ENCODE results near the gene PACSIN1. TPM values are rescaled to one million over a fixed set of nuclear protein-coding genes. Genes with fewer than 3 reads are reported as not detected.

The PACSIN1 gene
- total RNA-seq, 4 donors from 2014 or later, result 0.11 to 0.40 TPM; not detected in 2

DNA sequence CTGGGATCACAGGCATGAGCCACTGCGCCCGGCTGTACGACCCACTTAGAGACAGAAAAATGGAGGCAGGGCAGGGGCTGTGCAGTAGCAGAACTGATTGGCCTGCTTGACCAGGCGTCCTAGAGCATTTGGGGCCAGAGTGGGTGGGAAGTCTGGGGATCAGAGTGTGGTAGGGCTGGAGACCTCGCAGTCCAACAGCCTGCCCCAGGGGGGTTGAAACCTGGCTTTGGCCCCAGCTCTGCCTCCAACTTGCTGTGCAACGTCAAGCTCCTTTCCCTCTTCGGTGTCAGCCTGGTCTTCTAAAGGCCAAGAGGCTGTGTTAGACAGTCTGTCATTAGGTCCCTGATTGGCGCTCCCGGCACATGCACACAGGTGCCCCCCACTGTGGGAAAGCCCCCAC lies 105.5 kb downstream of the PACSIN1 start:
- Histone ChIP-seq H3K27ac (no peak overlapping the region), H3K27me3 (peaks cover 19% of the 10 kb centered on the region), H3K4me3 (no peak overlapping the region), H3K36me3 (no peaks in the 10 kb centered on the region), H3K4me1 (no peaks in the 10 kb centered on the region), H3K9me3 (no peaks in the 10 kb centered on the region)
- DNase-seq (ENCODE audit: low spot score in 2 of 2), result no peak
- WGBS, result 64% methylated on average over 8 of the region's 9 CpGs
- TF ChIP-seq EP300 (IDR thresholded peaks at IDR 0.05) (no peak), POLR2AphosphoS5 (IDR thresholded peaks at IDR 0.05) (no peak), POLR2A (IDR thresholded peaks at IDR 0.05) (no peak)
- TF ChIP-seq, protein P1, sequence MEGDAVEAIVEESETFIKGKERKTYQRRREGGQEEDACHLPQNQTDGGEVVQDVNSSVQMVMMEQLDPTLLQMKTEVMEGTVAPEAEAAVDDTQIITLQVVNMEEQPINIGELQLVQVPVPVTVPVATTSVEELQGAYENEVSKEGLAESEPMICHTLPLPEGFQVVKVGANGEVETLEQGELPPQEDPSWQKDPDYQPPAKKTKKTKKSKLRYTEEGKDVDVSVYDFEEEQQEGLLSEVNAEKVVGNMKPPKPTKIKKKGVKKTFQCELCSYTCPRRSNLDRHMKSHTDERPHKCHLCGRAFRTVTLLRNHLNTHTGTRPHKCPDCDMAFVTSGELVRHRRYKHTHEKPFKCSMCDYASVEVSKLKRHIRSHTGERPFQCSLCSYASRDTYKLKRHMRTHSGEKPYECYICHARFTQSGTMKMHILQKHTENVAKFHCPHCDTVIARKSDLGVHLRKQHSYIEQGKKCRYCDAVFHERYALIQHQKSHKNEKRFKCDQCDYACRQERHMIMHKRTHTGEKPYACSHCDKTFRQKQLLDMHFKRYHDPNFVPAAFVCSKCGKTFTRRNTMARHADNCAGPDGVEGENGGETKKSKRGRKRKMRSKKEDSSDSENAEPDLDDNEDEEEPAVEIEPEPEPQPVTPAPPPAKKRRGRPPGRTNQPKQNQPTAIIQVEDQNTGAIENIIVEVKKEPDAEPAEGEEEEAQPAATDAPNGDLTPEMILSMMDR (IDR thresholded peaks at IDR 0.05), result no peak

GRCh38 chr6:34572021-34572420 lies 106.1 kb downstream of the PACSIN1 start:
- Histone ChIP-seq H3K4me3 (no peak overlapping the region), H3K27me3 (peaks cover 16% of the 10 kb centered on the region), H3K36me3 (no peaks in the 10 kb centered on the region), H3K9me3 (no peaks in the 10 kb centered on the region), H3K27ac (no peak overlapping the region), H3K4me1 (no peaks in the 10 kb centered on the region)
- TF ChIP-seq, protein P1 (IDR thresholded peaks at IDR 0.05), result no peak
- TF ChIP-seq POLR2A (IDR thresholded peaks at IDR 0.05), result no peak
- TF ChIP-seq POLR2AphosphoS5 (IDR thresholded peaks at IDR 0.05), result no peak
- TF ChIP-seq EP300 (IDR thresholded peaks at IDR 0.05), result no peak
- 93% methylated on average over 3 of the region's 16 CpGs for WGBS
- no peak for DNase-seq (ENCODE audit: low spot score in 2 of 2)

GRCh38 chr6:34572585-34572984 lies 106.7 kb downstream of the PACSIN1 start:
- 93% methylated on average over 6 of the region's 6 CpGs for WGBS
- TF ChIP-seq, protein P1 (IDR thresholded peaks at IDR 0.05), result no peak
- no peak for TF ChIP-seq EP300 (IDR thresholded peaks at IDR 0.05)
- TF ChIP-seq POLR2A (IDR thresholded peaks at IDR 0.05), result no peak
- no peak for TF ChIP-seq POLR2AphosphoS5 (IDR thresholded peaks at IDR 0.05)
- Histone ChIP-seq H3K4me3 (no peak overlapping the region), H3K9me3 (no peaks in the 10 kb centered on the region), H3K36me3 (no peaks in the 10 kb centered on the region), H3K4me1 (no peaks in the 10 kb centered on the region), H3K27ac (no peak overlapping the region), H3K27me3 (peaks cover 14% of the 10 kb centered on the region)
- DNase-seq (ENCODE audit: low spot score in 2 of 2), result no peak

GRCh38 chr6:34573567-34574183 lies 107.8 kb downstream of the PACSIN1 start:
- Histone ChIP-seq H3K27me3 (peaks cover 12% of the 10 kb centered on the region), H3K4me1 (no peaks in the 10 kb centered on the region), H3K27ac (no peak overlapping the region), H3K9me3 (no peaks in the 10 kb centered on the region), H3K36me3 (no peaks in the 10 kb centered on the region), H3K4me3 (no peak overlapping the region)
- WGBS, result 63% methylated on average over 4 of the region's 8 CpGs
- no peak for DNase-seq (ENCODE audit: low spot score in 2 of 2)
- TF ChIP-seq POLR2AphosphoS5 (IDR thresholded peaks at IDR 0.05), result no peak
- no peak for TF ChIP-seq POLR2A (IDR thresholded peaks at IDR 0.05)
- TF ChIP-seq, protein P1 (IDR thresholded peaks at IDR 0.05), result no peak
- TF ChIP-seq EP300 (IDR thresholded peaks at IDR 0.05), result no peak

DNA sequence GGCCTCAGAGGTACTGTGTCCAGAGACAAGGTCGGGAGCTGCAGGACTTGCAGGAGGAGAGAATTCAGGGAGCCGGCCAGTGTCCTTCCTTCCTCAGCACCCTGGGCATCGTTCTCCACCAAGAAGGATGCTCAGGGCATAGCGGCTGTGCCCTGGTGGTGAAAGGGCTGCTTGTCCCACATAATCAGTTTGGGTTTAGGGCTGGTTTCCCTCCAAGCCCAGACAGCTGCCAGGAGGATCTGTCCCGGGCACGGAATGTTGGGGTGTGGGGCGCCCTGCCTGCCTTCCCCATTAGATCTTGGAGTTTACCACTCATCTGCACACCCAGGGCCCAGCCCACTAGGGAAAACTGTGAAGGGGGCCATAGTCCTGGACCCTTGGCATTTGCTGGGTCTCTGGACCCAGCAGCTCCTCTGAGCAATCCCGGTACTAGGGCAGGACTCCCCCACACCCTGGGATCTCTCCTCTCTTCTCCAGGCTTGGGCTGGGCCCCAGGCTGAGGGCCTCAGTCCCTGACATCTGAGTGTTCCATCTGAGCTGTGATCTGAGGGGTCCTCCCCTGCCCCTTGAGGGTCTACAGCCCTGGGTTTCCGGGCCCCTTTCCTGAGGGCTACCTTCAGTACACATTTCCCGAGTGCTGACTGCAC lies 108.9 kb downstream of the PACSIN1 start:
- Histone ChIP-seq H3K27ac (no peak overlapping the region), H3K4me3 (no peak overlapping the region), H3K4me1 (no peaks in the 10 kb centered on the region), H3K9me3 (no peaks in the 10 kb centered on the region), H3K27me3 (peaks cover 5% of the 10 kb centered on the region), H3K36me3 (no peaks in the 10 kb centered on the region)
- DNase-seq (ENCODE audit: low spot score in 2 of 2), result no peak
- 78% methylated on average over 6 of the region's 10 CpGs for WGBS
- no peak for TF ChIP-seq POLR2A (IDR thresholded peaks at IDR 0.05)
- no peak for TF ChIP-seq POLR2AphosphoS5 (IDR thresholded peaks at IDR 0.05)
- TF ChIP-seq, protein P1 (IDR thresholded peaks at IDR 0.05), result no peak
- TF ChIP-seq EP300 (IDR thresholded peaks at IDR 0.05), result no peak
